Muscle of leg (tissue), 11 donors: ENCODE data around the gene CNTN4. TPM values are rescaled to one million over a fixed set of nuclear protein-coding genes. Genes with fewer than 3 reads are reported as not detected.

Experiments used
- DNase-seq: peaks from one replicate; pipeline ENCODE4 v3.0.0; 2013
- H3K27ac ChIP-seq: one replicate; pipeline ENCODE4 v1.5.1; 2013; ENCODE audit warnings: mild to moderate bottlenecking, low read length, control low read depth
- H3K27me3 ChIP-seq: one replicate; pipeline ENCODE4 v1.6.1; 2013; ENCODE audit warnings: low read length; ENCODE audit not compliant: control insufficient read depth, insufficient read depth
- H3K36me3 ChIP-seq: one replicate; pipeline ENCODE4 v1.6.1; 2013; ENCODE audit warnings: low read length; ENCODE audit not compliant: control insufficient read depth, insufficient read depth
- H3K4me1 ChIP-seq: one replicate; pipeline ENCODE4 v1.6.1; 2013; ENCODE audit warnings: low read length; ENCODE audit not compliant: control insufficient read depth, insufficient read depth
- H3K4me3 ChIP-seq: one replicate; pipeline ENCODE4 v1.5.1; 2013; ENCODE audit warnings: low read length, control low read depth
- H3K9me3 ChIP-seq: replicated peaks from 2 replicates; pipeline ENCODE4 v1.6.1; 2013; ENCODE audit warnings: low read depth, low read length; ENCODE audit not compliant: control insufficient read depth
- WGBS: methylation state at CpG from one replicate; pipeline ENCODE4 v1.1.5; 2013; ENCODE audit warnings: missing lambda C conversion rate; ENCODE audit not compliant: insufficient coverage; 5-methylcytosine and 5-hydroxymethylcytosine counted together
- polyA plus RNA-seq, 8 donors: library from polyadenylated mRNA; unstranded; fragments of 120-200 nt; gene quantifications; one replicate each; pipeline versions ENCODE4 v1.2.1 to v1.2.3, GENCODE V29; 2013; ENCODE audit warnings: inconsistent platforms in 1 of 8, low replicate concordance in 1 of 8; ENCODE audit not compliant: insufficient read length in 8 of 8, insufficient read depth in 1 of 8
- total RNA-seq: library from RNA; stranded (reverse); fragments of 120-200 nt; gene quantifications from one replicate; pipeline ENCODE4 v1.2.4, GENCODE V29; 2013

CNTN4 gene
- total and polyA plus RNA-seq, 9 donors, result 3.0 to 16.3 (median 5.9) TPM

GRCh38 chr3:2441558-2441957 is 342.9 kb downstream of the CNTN4 start:
- H3K9me3 ChIP-seq, result no peaks in the 10 kb centered on the region
- no CpG with 5 or more reads among the region's 3 CpGs for WGBS

GRCh38 chr3:2446146-2446545 is 347.5 kb downstream of the CNTN4 start:
- Histone ChIP-seq H3K27me3 (no peaks in the 10 kb centered on the region), H3K9me3 (no peaks in the 10 kb centered on the region), H3K4me1 (no peaks in the 10 kb centered on the region), H3K36me3 (no peaks in the 10 kb centered on the region), H3K27ac (no peak overlapping the region), H3K4me3 (no peak overlapping the region)
- WGBS, result no CpG with 5 or more reads among the region's 3 CpGs
- DNase-seq, result no peak

More at GRCh38 chr3:2441558-2441957, 342.9 kb downstream of the CNTN4 start:
- no peaks in the 10 kb centered on the region for H3K4me1 ChIP-seq
- no peak overlapping the region for H3K4me3 ChIP-seq
- no peaks in the 10 kb centered on the region for H3K27me3 ChIP-seq
- no peaks in the 10 kb centered on the region for H3K36me3 ChIP-seq
- H3K27ac ChIP-seq, result no peak overlapping the region
- DNase-seq, result no peak

- Histone ChIP-seq H3K9me3 (no peaks in the 10 kb centered on the region), H3K4me3 (no peak overlapping the region), H3K27me3 (no peaks in the 10 kb centered on the region), H3K36me3 (no peaks in the 10 kb centered on the region), H3K4me1 (no peaks in the 10 kb centered on the region), H3K27ac (no peak overlapping the region)
- no peak for DNase-seq
- 45% methylated on average over 4 of the region's 6 CpGs for WGBS
These were observed 353.6 kb downstream of the CNTN4 start for GRCh38 chr3:2452249-2452648.

GRCh38 chr3:2454865-2455264 is 356.2 kb downstream of the CNTN4 start:
- WGBS, result 90% methylated on average over 1 of the region's 2 CpGs
- no peaks in the 10 kb centered on the region for H3K4me1 ChIP-seq
- no peaks in the 10 kb centered on the region for H3K9me3 ChIP-seq
- H3K27ac ChIP-seq, result no peak overlapping the region
- no peaks in the 10 kb centered on the region for H3K27me3 ChIP-seq
- no peak overlapping the region for H3K4me3 ChIP-seq
- no peak for DNase-seq
- H3K36me3 ChIP-seq, result no peaks in the 10 kb centered on the region

GRCh38 chr3:2456788-2457187 is 358.1 kb downstream of the CNTN4 start:
- Histone ChIP-seq H3K27ac (no peak overlapping the region), H3K4me1 (no peaks in the 10 kb centered on the region), H3K27me3 (no peaks in the 10 kb centered on the region), H3K4me3 (no peak overlapping the region), H3K36me3 (no peaks in the 10 kb centered on the region), H3K9me3 (no peaks in the 10 kb centered on the region)
- DNase-seq, result no peak
- WGBS, result no CpG with 5 or more reads among the region's 4 CpGs

- no peaks in the 10 kb centered on the region for H3K36me3 ChIP-seq
- no CpG with 5 or more reads among the region's 2 CpGs for WGBS
- no peaks in the 10 kb centered on the region for H3K27me3 ChIP-seq
- no peak for DNase-seq
- no peak overlapping the region for H3K27ac ChIP-seq
- no peaks in the 10 kb centered on the region for H3K4me1 ChIP-seq
- H3K4me3 ChIP-seq, result no peak overlapping the region
- H3K9me3 ChIP-seq, result no peaks in the 10 kb centered on the region
These were observed 360.1 kb downstream of the CNTN4 start for GRCh38 chr3:2458816-2459215.

- Histone ChIP-seq H3K4me1 (no peaks in the 10 kb centered on the region), H3K9me3 (no peaks in the 10 kb centered on the region), H3K36me3 (no peaks in the 10 kb centered on the region), H3K27me3 (no peaks in the 10 kb centered on the region), H3K4me3 (no peak overlapping the region), H3K27ac (no peak overlapping the region)
- DNase-seq, result no peak
- no CpG with 5 or more reads among the region's 1 CpG for WGBS
These were observed 367.2 kb downstream of the CNTN4 start for GRCh38 chr3:2465842-2466241.

GRCh38 chr3:2468816-2469215 is 370.1 kb downstream of the CNTN4 start:
- Histone ChIP-seq H3K27ac (no peak overlapping the region), H3K4me1 (no peaks in the 10 kb centered on the region), H3K36me3 (no peaks in the 10 kb centered on the region), H3K4me3 (no peak overlapping the region), H3K27me3 (no peaks in the 10 kb centered on the region), H3K9me3 (no peaks in the 10 kb centered on the region)
- no peak for DNase-seq
- WGBS, result no CpG with 5 or more reads among the region's 4 CpGs

- Histone ChIP-seq H3K27ac (no peak overlapping the region), H3K9me3 (peaks cover 2% of the 10 kb centered on the region), H3K27me3 (no peaks in the 10 kb centered on the region), H3K4me1 (no peaks in the 10 kb centered on the region), H3K36me3 (no peaks in the 10 kb centered on the region), H3K4me3 (no peak overlapping the region)
- DNase-seq, result no peak
These were observed 378.3 kb downstream of the CNTN4 start for GRCh38 chr3:2476996-2477395.

GRCh38 chr3:2477620-2478019 is 379.0 kb downstream of the CNTN4 start:
- no peak overlapping the region for H3K27ac ChIP-seq
- no peaks in the 10 kb centered on the region for H3K36me3 ChIP-seq
- DNase-seq, result no peak
- no peak overlapping the region for H3K4me3 ChIP-seq
- H3K9me3 ChIP-seq, result peaks cover 2% of the 10 kb centered on the region
- H3K4me1 ChIP-seq, result no peaks in the 10 kb centered on the region
- no peaks in the 10 kb centered on the region for H3K27me3 ChIP-seq
- WGBS, result no CpG with 5 or more reads among the region's 5 CpGs
